Stimulated activated CD4-positive, alpha-beta T cell treated with anti-CD3 and anti-CD28 coated beads, Interleukin-4, amount 100 ng/mL, for 1 hour (primary cell): Measurements from ENCODE around the gene NOP10.

Experiments used
- DNase-seq: peaks from one replicate; pipeline ENCODE4 v3.0.0-alpha.2; 2020

Gene NOP10

GRCh38 chr15:34330279-34330678 lies 12.7 kb downstream of the NOP10 start:
- DNase-seq = no peak

DNA sequence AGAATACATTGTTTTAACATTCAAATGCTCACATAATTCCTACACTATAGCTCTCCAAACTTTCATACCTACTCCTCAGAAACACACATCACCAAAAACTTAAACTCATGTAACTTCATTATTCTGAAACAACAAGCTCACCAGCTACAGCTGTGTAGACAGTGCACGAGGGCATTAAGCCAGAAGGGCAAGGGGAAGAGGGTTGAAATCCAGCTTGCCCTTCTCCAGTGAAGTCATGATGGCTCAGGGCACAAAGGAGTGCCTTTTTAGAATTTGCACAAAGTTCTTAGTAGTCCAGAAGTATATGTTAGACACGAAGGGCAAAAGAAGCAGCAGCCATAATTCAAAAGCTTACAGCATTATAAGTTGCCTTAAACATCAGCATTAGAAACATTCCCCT lies 13.9 kb downstream of the NOP10 start:
- DNase-seq = no peak

DNA sequence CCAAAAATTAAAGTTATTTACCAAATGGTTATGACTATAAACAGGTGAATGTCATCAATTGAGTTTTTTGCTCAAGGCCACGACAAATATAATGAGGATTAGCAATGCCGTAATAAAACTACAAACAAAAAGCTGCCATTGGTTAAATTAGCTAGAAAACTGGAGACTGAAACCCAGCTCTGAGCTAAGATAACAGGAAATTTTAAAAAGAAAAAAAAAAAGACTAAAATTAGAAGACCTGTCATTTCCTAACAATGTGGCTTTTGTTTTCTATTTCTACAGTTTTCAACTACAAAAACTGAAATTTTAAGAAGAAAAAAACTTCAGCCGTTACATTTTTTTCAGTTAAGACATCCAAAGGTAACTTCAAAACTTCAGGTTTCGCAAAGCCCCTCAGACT lies 15.0 kb downstream of the NOP10 start:
- no peak for DNase-seq

GRCh38 chr15:34325368-34325767 lies 17.6 kb downstream of the NOP10 start:
- no peak for DNase-seq

DNA sequence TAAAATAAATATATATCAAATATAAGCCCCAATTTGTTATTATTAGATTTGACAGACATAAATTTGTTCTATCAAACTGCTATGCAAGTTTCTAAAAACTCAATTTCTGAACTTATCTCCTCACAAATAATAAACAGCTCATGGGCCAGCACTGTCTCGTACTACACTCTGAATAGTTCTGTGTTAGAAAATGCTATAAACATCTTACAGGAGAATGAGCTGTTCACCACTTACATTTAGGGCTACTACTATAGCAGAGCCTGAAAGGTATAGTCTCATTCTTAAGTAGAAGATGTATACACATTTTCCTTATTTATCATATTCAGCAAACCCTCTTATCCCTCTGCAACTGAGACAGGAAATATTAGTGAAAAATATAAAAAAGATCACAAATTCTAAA lies 18.0 kb downstream of the NOP10 start:
- no peak for DNase-seq

DNA sequence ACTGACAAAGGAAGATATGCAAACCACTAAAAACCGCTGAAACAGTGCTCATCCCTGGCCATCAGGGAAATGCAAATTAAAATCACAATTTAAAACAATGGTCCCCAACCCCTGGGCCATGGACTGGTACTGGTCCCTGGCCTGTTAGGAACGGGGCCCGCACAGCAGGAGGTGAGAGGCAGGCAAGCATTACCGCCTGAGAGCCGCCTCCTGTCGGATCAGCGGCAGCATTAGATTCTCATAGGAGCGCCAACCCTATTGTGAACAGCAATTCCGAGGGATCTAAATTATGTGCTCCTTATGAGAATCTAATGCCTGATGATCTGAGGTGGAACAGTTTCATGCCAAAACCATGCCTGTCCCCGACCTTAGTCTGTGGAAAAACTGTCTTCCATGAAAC lies 19.7 kb downstream of the NOP10 start:
- no peak for DNase-seq

GRCh38 chr15:34318277-34319079 lies 24.5 kb downstream of the NOP10 start:
- no peak for DNase-seq

GRCh38 chr15:34314491-34315490 lies 28.1 kb downstream of the NOP10 start:
- DNase-seq = no peak

- no peak for DNase-seq
Observed at GRCh38 chr15:34311563-34311962, 31.4 kb downstream of the NOP10 start.

- DNase-seq = no peak
Observed at GRCh38 chr15:34304613-34305012, 38.3 kb downstream of the NOP10 start.

DNA sequence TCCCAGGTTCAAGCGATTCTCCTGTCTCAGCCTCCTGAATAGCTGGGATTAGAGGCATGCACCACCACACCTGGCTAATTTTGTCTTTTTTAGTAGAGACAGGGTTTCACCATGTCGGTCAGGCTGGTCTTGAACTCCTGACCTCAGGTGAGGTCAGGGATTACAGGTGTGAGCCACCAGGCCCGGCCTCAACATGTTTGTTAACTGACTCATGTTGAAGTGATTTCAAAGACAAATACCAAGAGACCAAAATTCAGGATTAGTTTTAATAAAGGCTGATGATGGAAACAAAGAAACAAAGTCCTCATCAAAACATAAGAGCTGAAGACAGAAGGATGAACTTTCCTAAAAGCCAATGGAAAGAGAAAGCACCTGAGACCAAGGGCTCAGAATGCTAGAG lies 41.9 kb downstream of the NOP10 start:
- no peak for DNase-seq

DNA sequence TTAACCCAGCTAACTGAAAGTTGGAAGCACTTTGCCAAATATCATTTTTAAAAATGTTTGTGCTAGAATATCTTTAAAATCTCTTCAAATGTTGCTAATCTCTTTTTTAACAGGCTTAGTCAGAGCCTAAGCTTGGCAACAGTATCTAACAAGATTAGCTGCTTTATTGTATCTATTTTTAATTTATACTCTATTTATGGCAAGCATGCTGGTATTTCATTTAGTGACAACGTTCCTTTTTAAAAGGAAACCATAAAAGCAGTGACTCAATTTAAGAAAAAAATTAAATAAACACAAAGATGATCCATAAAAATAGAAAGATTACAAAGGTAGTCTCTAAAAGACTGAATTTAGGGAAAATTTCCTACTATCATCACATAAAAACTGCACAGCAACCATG lies 45.9 kb downstream of the NOP10 start:
- DNase-seq = no peak

GRCh38 chr15:34292621-34293020 lies 50.3 kb downstream of the NOP10 start:
- no peak for DNase-seq
